Measurements from ENCODE around the gene HNRNPCL4.
"Not testable (repeated sequence)": the region's sequence is repeated elsewhere in the genome, so short reads cannot be mapped to it uniquely, and the experiment has no call there.

Gene HNRNPCL4

DNA sequence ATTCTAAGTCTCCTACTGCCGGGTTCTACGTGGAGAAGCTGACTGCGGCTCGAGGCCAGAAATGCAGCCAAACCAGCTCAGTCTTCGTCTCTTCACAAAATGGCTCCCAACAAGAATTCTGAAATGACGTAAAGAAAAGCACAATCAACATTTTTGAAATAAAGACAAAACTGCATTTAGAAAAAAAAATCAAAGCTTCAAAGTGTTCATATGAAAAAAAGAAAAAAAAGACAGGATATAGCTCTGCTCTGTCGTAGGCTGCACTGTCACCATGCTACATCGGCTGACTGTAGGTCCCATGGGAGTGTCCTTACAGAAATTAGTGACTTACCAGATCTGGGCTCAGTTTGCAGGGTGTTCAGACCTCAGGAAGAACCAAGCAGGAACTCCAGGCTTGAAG is at the start of gene HNRNPCL4:
Gene HNRNPCL4, minus strand, starts transcription at position 101 of the 400 bp plus-strand sequence. CDS start 164 bp downstream, outside the sequence.
- not testable (repeated sequence) for DNase-seq

- DNase-seq: not testable (repeated sequence)
These were observed 43.3 kb upstream of the HNRNPCL4 start for GRCh38 chr1:13208712-13209111.

- not testable (repeated sequence) for DNase-seq
These were observed 35.9 kb upstream of the HNRNPCL4 start, which contains the start of gene PRAMEF13 for GRCh38 chr1:13201309-13201708. PRAMEF13 (minus strand) TSS chr1:13201409; CDS start chr1:13199589, 1,820 bp downstream.

DNA sequence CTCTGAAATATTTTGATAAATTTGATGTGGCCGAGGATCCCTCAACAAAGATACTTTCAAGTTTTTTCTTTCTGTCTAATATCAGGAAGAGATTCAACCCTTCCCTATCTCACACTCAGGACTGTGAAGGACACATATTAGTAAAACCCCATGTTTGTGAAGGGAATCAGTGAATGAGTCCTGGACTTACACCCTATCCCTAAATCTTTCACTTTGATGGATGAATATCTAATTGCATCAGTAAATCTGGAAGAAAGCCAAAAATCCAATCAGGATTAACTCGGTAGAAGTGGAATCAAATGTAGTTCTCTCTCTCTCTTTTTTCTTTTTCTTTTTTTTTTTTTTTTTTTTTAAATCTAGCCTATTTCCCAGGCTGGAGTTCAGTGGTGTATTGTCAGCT is 6.1 kb upstream of the HNRNPCL4 start, which contains the start of gene PRAMEF9:
Gene PRAMEF9, plus strand, starts transcription at position 301 of the 400 bp plus-strand sequence. CDS start 3,433 bp downstream, outside the sequence.
- DNase-seq: not testable (repeated sequence)

DNA sequence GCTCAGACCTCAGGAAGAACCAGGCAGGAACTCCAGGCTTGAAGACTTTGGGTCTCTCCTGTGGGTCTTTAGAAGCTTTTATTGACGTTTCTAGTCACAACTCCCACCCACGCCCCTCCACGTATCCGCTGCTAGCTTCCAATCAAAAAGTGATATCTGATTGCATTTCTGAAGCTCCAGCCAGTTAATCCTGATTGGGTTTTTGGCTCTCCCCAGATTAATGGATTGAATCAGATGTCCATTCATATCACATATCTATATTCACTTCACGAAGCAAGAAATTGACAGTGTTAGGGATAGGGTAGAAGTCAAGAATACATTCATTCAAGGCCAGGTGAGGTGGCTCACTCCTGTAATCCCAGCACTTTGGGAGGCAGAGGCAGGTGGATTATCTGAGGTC is 9.5 kb downstream of the HNRNPCL4 start, which contains the start of gene PRAMEF26:
Gene PRAMEF26, minus strand, starts transcription at position 101 of the 400 bp plus-strand sequence. CDS start 2,914 bp downstream, outside the sequence.
- not testable (repeated sequence) for DNase-seq

DNA sequence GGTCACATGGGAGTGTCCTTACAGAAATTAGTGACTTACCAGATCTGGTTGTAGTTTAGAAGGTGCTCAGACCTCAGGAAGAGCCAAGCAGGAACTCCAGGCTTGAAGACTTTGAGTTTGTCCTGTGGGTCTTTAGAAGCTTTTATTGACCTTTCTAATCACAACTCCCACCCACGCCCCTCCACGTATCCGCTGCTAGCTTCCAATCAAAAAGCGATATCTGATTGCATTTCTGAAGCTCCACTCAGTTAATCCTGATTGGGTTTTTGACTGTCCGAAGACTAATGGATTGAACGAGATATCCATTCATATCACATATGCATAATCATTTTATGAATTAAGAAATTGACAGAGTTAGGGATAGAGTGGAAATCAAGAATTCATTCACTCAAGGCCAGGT is 48.7 kb downstream of the HNRNPCL4 start, which contains the start of gene HNRNPCL2:
Gene HNRNPCL2, minus strand, starts transcription at position 101 of the 400 bp plus-strand sequence. CDS start 454 bp downstream, outside the sequence.
- not testable (repeated sequence) for DNase-seq
